Peyer's patch (tissue), 4 donors: ENCODE results near the gene MTERF4.

Source experiments
- CTCF ChIP-seq, 6 experiments: fragments of 450-650 bp in 4 of 6; fragments of 200-600 bp in 2 of 6; sonication (generic) in 1 of 6; IDR thresholded peaks; one replicate each; pipeline ENCODE4 v1.5.1; 2017 to 2019; ENCODE audit warnings: antibody characterized with exemption in 6 of 6, mild to moderate bottlenecking in 3 of 6, moderate library complexity in 1 of 6
- POLR2A ChIP-seq, 2 donors: fragments of 450-650 bp; IDR thresholded peaks; one replicate each; pipeline ENCODE4 v1.5.1; 2017; ENCODE audit warnings: antibody characterized with exemption in 2 of 2, mild to moderate bottlenecking in 2 of 2, moderate library complexity in 2 of 2

- TF ChIP-seq CTCF (IDR thresholded peaks at IDR 0.05) (no peak), POLR2A (IDR thresholded peaks at IDR 0.05) (no peak)
Measured at GRCh38 chr2:241109210-241110088, 7.4 kb upstream of the MTERF4 start.
